K562 (cell line): Measurements from ENCODE around the gene CGA. TPM values are rescaled to one million over a fixed set of nuclear protein-coding genes. Genes with fewer than 3 reads are reported as not detected.

Source experiments
- ATAC-seq: fragments of 200-7000 bp; cut with Tn5 transposase; 3 replicates; pipeline ENCODE4 v1.9.1; 2020; ENCODE audit warnings: moderate library complexity
- BruUV-seq: library from RNA; stranded (reverse); fragments of 400-500 nt; replicated peaks from 2 replicates; lab custom pipeline; 2021; lab: Mats Ljungman, UMichigan
- CTCF ChIA-PET: fragments of 300-600 bp; formaldehyde crosslinking; extraction: SDS; loops from one replicate; lab custom pipeline; 2021; ENCODE audit warnings: low intra/inter-chr PET ratio; lab: Yijun Ruan, JAX
- POLR2A ChIA-PET: fragments of 300-600, 350-650 bp; sonication (Branson Sonifier 250); formaldehyde crosslinking; extraction: SDS; loops from one replicate; lab custom pipeline; 2021; ENCODE audit warnings: antibody characterized with exemption, inconsistent platforms; lab: Yijun Ruan, JAX
- DNase-seq, 4 experiments: peaks; one replicate each; pipeline versions ENCODE4 v3.0.0 to v3.0.0-alpha.2; 2011 to 2018; ENCODE audit warnings: low spot score in 3 of 4, mixed read lengths in 3 of 4; ENCODE audit errors: extremely low read depth in 1 of 4
- FAIRE-seq: peaks from 2 replicates; lab custom pipeline; 2011; peaks lifted over from hg19 to GRCh38; lab: Jason Lieb, UNC
- H2AFZ ChIP-seq: 2 replicates; pipeline ENCODE4 v1.6.0; 2011; ENCODE audit warnings: low read depth, low read length, control low read depth, inconsistent platforms
- H3K27ac ChIP-seq: fragments of 200-600 bp; 3 replicates; pipeline ENCODE4 v1.8.0; 2011; ENCODE audit warnings: low read depth, mild to moderate bottlenecking, control low read depth, inconsistent platforms, low read length, moderate library complexity, mixed read lengths; ENCODE audit errors: extremely low read depth
- H3K27me3 ChIP-seq, 2 experiments: fragments of 300-600 bp in 1 of 2; 2 replicates in 1 of 2; 3 replicates in 1 of 2; pipeline versions ENCODE4 v1.6.0 to v1.8.0; 2011; ENCODE audit warnings: inconsistent platforms in 2 of 2, low read length in 2 of 2, mild to moderate bottlenecking in 1 of 2, mixed read lengths in 1 of 2, moderate library complexity in 1 of 2; ENCODE audit not compliant: control insufficient read depth in 2 of 2, insufficient read depth in 2 of 2
- H3K36me3 ChIP-seq: fragments of 300-600 bp; 3 replicates; pipeline ENCODE4 v1.8.0; 2011; ENCODE audit warnings: mild to moderate bottlenecking, low read length, inconsistent platforms; ENCODE audit not compliant: control insufficient read depth, insufficient read depth
- H3K4me1 ChIP-seq, 2 experiments: fragments of 200-600 bp in 1 of 2; replicated peaks in 1 of 2; 2 replicates in 1 of 2; 3 replicates in 1 of 2; pipeline versions ENCODE4 v1.5.1 to v1.8.0; 2011; ENCODE audit warnings: inconsistent platforms in 2 of 2, low read length in 2 of 2, mild to moderate bottlenecking in 1 of 2, mixed read lengths in 1 of 2, moderate library complexity in 1 of 2; ENCODE audit not compliant: control insufficient read depth in 2 of 2, insufficient read depth in 2 of 2
- H3K4me2 ChIP-seq: 2 replicates; pipeline ENCODE4 v1.6.1; 2011; ENCODE audit warnings: low read length, control low read depth, inconsistent platforms, mixed read lengths; ENCODE audit not compliant: insufficient read depth
- H3K4me3 ChIP-seq: fragments of 200-600 bp; sonication (generic), shearing (Covaris generic); 2 replicates; pipeline ENCODE4 v1.5.1; 2016; ENCODE audit warnings: control low read depth, inconsistent platforms
- H3K79me2 ChIP-seq: fragments of 200-600 bp; 3 replicates; pipeline ENCODE4 v1.8.0; 2011; ENCODE audit warnings: low read length, inconsistent platforms; ENCODE audit not compliant: control insufficient read depth, insufficient read depth
- H3K9ac ChIP-seq, 2 experiments: 2 replicates each; pipeline versions ENCODE4 v1.6.0 to v1.6.1; 2011; ENCODE audit warnings: low read depth in 2 of 2, low read length in 2 of 2, control low read depth in 1 of 2, inconsistent platforms in 1 of 2, mild to moderate bottlenecking in 1 of 2, mixed read lengths in 1 of 2; ENCODE audit not compliant: insufficient read depth in 1 of 2
- H3K9me1 ChIP-seq: one replicate; pipeline ENCODE4 v1.6.0; 2011; ENCODE audit warnings: inconsistent platforms, mild to moderate bottlenecking, low read length, moderate library complexity; ENCODE audit not compliant: control insufficient read depth, insufficient read depth
- H3K9me3 ChIP-seq: replicated peaks from 2 replicates; pipeline ENCODE4 v1.5.1; 2011; ENCODE audit warnings: low read depth, low read length, inconsistent platforms; ENCODE audit not compliant: control insufficient read depth, insufficient read depth
- H4K20me1 ChIP-seq: replicated peaks from 2 replicates; pipeline ENCODE4 v1.6.1; 2011; ENCODE audit warnings: low read length, inconsistent platforms, mixed read lengths; ENCODE audit not compliant: control insufficient read depth, insufficient read depth
- C11orf30 ChIP-seq: fragments of 450-650 bp; IDR thresholded peaks from 2 replicates; pipeline ENCODE4 v1.6.1; 2016; ENCODE audit warnings: low read depth, mild to moderate bottlenecking
- DEAF1 ChIP-seq: fragments of 450-650 bp; formaldehyde crosslinking; IDR thresholded peaks from 2 replicates; pipeline ENCODE4 v1.4.0; 2020; ENCODE audit warnings: mild to moderate bottlenecking, moderate library complexity
- MAX ChIP-seq: sonication (generic); formaldehyde crosslinking; IDR thresholded peaks from 2 replicates; pipeline ENCODE4 v1.9.0; 2022; ENCODE audit warnings: mild to moderate bottlenecking, missing genetic modification reagents
- MTA2 ChIP-seq: fragments of 450-650 bp; IDR thresholded peaks from 2 replicates; pipeline ENCODE4 v1.6.1; 2016; ENCODE audit warnings: low read depth
- RREB1 ChIP-seq: fragments of 250-450 bp; sonication (Bioruptor Pico); IDR thresholded peaks from 2 replicates; pipeline ENCODE4 v1.4.0; 2020
- STAT5A ChIP-seq: IDR thresholded peaks from 2 replicates; pipeline ENCODE4 v1.6.1; 2012; ENCODE audit warnings: low read length, inconsistent platforms, borderline replicate concordance
- ZNF830 ChIP-seq: fragments of 250-450 bp; sonication (Bioruptor Pico); IDR thresholded peaks from 2 replicates; pipeline ENCODE4 v1.5.0; 2021; ENCODE audit warnings: mild to moderate bottlenecking
- WGBS: fragments of 100-300 bp; shearing (Covaris generic); methylation state at CpG from one replicate; pipeline ENCODE4 v1.1.6; 2016; ENCODE audit warnings: low coverage, mixed read lengths; ENCODE audit not compliant: insufficient coverage; ENCODE audit errors: missing lambda C conversion rate; 5-methylcytosine and 5-hydroxymethylcytosine counted together
- in situ Hi-C: fragments of 300-500 bp; cut with MboI; formaldehyde crosslinking; loops from 4 replicates; pipeline ENCODE4 v1.15.0; 2018; ENCODE audit warnings: inconsistent platforms, mixed read lengths
- intact Hi-C: fragments of 100-400 bp; cut with micrococcal nuclease; formaldehyde crosslinking; loops from 2 replicates; pipeline ENCODE4 v1.14.2; 2022
- polyA plus RNA-seq, 8 experiments: library from polyadenylated mRNA; depleted of rRNA in 4 of 8; stranded (reverse) in 5 of 8; unstranded in 3 of 8; fragments of >200 nt; fragmentation: Nextera tagmentation in 2 of 8; fragmentation: Illumina TruSeq in 1 of 8; extraction: Ambion mirVana in 2 of 8; extraction: Trizol in 1 of 8; gene quantifications; 2 replicates each; pipeline versions ENCODE4 v1.2.1 to v1.2.3, GENCODE V29; 2011 to 2014; ENCODE audit warnings: inconsistent platforms in 1 of 8, missing spikeins in 1 of 8
- total RNA-seq, 7 experiments: library from RNA; depleted of rRNA in 6 of 7; stranded (reverse); fragments of >200 nt in 6 of 7; fragmentation: Illumina TruSeq in 2 of 7; extraction: Trizol in 2 of 7; gene quantifications; 2 replicates each; pipeline versions ENCODE4 v1.2.1 to v1.2.3, GENCODE V29; 2011 to 2021; ENCODE audit warnings: low replicate concordance in 1 of 7
- TF ChIP-seq, protein P1 (sequence below): sonication (generic); formaldehyde crosslinking; IDR thresholded peaks from 2 replicates; pipeline ENCODE4 v1.8.1; 2023; ENCODE audit warnings: mild to moderate bottlenecking, missing genetic modification reagents
- TF ChIP-seq, protein P2 (sequence below): IDR thresholded peaks from 2 replicates; pipeline ENCODE4 v1.6.1; 2011; ENCODE audit not compliant: insufficient read length; ENCODE audit errors: extremely low read depth

The CGA gene
- total and polyA plus RNA-seq, 9 of the 15 experiments (the other 6 are each of a cell fraction or from before 2014, with no cell fraction given) = 0.13 to 0.24 TPM; not detected in 7

DNA sequence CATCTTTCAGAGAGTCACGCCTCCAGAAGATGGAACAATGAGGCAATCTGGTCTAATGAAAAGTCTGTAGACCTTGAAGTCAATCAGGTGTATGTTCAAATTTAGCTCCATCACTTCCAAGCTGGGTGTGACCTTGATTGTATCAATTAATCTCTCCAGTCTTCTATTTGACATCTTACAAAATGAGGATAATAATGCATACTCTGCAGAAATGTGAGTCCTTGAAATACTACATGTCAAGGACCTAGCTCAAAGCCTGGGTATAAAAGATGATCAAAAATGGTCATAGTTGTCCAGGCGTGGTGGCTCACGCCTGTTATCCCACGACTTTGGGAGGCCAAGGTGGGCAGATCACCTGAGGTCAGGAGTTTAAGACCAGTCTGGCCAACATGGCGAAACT is 29.8 kb downstream of the CGA start:
- no TSS peak for BruUV-seq
- no peaks in the 10 kb centered on the region for H3K36me3 ChIP-seq
- WGBS = 0% methylated on average over 5 of the region's 5 CpGs
- no peak overlapping the region for H3K4me3 ChIP-seq
- no peak for TF ChIP-seq ZNF830 (CRISPR knock-in tag)
- no peak for TF ChIP-seq MTA2
- TF ChIP-seq, protein P1, sequence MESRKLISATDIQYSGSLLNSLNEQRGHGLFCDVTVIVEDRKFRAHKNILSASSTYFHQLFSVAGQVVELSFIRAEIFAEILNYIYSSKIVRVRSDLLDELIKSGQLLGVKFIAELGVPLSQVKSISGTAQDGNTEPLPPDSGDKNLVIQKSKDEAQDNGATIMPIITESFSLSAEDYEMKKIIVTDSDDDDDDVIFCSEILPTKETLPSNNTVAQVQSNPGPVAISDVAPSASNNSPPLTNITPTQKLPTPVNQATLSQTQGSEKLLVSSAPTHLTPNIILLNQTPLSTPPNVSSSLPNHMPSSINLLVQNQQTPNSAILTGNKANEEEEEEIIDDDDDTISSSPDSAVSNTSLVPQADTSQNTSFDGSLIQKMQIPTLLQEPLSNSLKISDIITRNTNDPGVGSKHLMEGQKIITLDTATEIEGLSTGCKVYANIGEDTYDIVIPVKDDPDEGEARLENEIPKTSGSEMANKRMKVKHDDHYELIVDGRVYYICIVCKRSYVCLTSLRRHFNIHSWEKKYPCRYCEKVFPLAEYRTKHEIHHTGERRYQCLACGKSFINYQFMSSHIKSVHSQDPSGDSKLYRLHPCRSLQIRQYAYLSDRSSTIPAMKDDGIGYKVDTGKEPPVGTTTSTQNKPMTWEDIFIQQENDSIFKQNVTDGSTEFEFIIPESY (CRISPR knock-in tag) = no peak
- no peak for TF ChIP-seq MAX (CRISPR knock-in tag)
- no peak for TF ChIP-seq DEAF1 (CRISPR knock-in tag)
- no peak for TF ChIP-seq STAT5A
- TF ChIP-seq C11orf30 = peak; percentile 32; the same call in 1 of the 2 replicates
- TF ChIP-seq, protein P2, sequence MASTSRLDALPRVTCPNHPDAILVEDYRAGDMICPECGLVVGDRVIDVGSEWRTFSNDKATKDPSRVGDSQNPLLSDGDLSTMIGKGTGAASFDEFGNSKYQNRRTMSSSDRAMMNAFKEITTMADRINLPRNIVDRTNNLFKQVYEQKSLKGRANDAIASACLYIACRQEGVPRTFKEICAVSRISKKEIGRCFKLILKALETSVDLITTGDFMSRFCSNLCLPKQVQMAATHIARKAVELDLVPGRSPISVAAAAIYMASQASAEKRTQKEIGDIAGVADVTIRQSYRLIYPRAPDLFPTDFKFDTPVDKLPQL = no peak
- no peak for TF ChIP-seq RREB1
- CTCF ChIA-PET = no interaction called here
- in situ Hi-C loops = loop anchor here (10.0 kb wide), 1 partner anchor 330 kb away; no protein-coding TSS in a partner anchor
- FAIRE-seq (no peak), ATAC-seq (no peak), DNase-seq (no peak)
- H2AFZ ChIP-seq = no peak overlapping the region
- H4K20me1 ChIP-seq = no peaks in the 10 kb centered on the region
- intact Hi-C loops = loop anchor here (5.0 kb wide), 1 partner anchor 257 kb away; the partner anchor contains the start of gene SMIM8
- POLR2A ChIA-PET = no interaction called here
- H3K9me1 ChIP-seq = no peaks in the 10 kb centered on the region
- H3K9ac ChIP-seq = no peak overlapping the region
- H3K9me3 ChIP-seq = no peaks in the 10 kb centered on the region
- H3K27ac ChIP-seq = no peak overlapping the region
- no peaks in the 10 kb centered on the region for H3K79me2 ChIP-seq
- H3K4me2 ChIP-seq = no peak overlapping the region
- H3K27me3 ChIP-seq = no peaks in the 10 kb centered on the region
- peaks cover 0 to under 1% of the 10 kb centered on the region in 2 experiments; a peak in 2 of 5 replicates for H3K4me1 ChIP-seq
